Hematopoietic multipotent progenitor cell treated with erythropoietin and hydrocortisone succinate and interleukin-3 and kit ligand, for 8 days (in vitro differentiated cells): ENCODE results near the gene ANKRD49.

ENCODE experiments used
- DNase-seq: peaks from one replicate; pipeline ENCODE4 v3.0.0-alpha.2; 2015

The ANKRD49 gene

DNA sequence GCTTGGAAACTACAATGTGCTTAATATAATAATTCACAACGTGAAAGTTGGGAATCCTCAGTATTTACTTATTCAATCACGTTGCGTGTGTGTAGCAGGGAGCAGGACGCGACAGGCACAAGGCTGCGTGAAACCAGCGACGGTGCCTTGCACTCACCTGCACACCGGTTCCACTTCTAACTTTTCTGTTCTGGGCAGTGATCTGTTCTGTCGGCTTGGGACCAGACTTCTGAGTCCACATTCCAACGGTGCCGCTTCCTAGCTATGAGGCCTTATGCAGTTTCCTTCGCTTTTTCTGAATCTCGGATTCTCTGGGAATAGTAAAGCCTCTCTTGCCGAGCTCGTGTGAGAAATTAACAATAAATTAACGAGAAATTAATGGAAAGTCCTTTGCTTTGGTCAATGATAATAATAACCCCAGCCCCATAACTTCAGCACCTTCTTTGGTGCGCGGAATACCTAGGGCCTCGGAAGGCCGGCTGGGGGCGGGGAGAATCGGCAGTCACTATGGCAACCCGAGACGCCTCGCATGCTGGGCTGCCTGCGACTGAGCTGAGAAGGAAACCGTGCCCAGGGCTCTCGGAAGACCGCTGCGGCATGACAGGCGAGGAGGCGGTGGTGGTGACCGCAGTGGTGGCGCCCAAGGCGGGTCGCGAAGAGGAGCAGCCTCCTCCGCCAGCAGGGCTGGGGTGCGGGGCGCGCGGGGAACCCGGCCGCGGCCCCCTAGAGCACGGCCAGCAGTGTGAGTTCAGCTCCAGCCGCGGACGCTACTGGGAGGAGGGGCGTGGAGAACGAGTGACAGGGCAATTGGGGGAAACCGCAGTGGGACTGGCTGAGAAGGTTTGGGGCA, 18.4 kb downstream of the ANKRD49 start, which contains the start of gene C11orf97:
Gene C11orf97 (plus strand): TSS at position 530 of the 850 bp plus-strand sequence. CDS start 68 bp downstream, at position 598.
- peak; percentile 33 for DNase-seq

DNA sequence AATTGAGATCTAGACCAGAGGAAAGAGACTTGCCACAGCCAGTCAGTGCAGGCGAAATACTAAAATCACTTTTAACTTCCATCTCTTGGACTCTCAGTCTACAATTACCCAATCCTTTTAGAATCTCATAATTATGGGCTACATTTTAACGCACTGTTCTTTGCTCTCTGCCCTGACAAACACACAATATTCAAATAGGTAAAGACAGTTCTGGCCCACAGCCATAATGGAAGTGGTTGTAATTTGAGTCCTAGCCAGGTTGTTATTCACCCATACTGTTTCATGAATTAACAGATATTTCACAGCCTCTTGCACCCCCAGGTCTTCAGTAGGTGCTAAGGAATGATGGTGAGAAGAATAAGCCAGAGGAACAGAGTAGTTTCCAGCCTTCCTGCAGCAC, 19.3 kb downstream of the ANKRD49 start:
- no peak for DNase-seq

DNA sequence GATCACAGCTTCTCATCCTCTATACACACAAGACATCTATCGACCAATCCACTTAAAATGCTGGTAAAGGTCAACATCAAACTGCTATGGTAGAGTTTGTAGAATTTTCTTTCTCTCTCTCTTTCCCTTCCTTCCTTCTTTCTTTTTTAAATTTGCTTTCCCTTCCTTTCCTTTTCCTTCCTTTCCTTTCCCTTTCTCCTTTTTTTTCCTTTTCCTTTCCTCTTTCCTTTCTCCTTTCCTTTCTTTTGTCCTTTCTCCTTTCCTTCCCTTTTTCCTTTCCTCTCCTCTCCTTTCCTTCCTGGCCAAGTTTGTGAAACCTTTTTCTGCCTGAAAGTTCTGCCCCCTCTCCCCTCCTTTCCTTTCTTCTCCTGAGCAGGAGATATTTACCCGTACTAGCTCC, 21.6 kb downstream of the ANKRD49 start:
- DNase-seq, result no peak

DNA sequence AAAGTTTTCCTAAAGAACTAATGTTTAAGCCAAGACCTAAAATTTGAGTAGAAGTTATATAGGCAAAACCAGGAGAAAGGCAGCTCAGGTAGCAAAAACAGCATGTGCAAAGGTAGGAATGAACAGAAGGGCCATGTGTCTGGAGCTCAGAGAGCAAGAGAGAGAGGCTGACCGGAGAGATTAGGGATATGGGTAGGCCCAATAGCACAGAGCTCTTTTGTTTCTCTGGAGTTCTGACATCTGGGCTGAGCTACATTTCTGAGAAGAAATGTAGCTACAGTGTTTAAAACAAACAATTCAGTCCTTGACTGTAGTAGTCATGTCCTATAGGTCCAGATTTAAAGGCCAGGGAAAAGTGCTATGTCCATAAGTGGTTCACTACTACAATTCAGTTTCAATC, 22.9 kb downstream of the ANKRD49 start:
- no peak for DNase-seq

DNA sequence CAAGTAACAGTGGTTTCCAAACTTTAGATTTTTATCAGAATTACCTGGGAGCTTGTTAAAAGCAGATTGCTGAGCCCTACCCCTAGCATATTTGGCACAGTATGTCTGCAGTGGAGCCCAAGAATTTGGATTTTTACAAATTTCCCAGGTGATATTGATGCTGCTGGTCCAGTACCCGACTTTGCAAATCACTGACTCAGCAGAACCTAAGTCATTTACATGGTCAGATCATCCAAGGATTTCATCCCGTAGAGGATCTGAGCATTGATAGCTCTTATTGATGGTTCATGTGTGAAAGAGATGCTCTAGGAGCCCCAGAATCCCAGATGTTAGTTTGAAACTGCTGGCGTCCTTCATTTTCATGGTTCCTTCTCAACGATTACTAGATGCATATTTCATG, 24.5 kb downstream of the ANKRD49 start:
- DNase-seq, result no peak

DNA sequence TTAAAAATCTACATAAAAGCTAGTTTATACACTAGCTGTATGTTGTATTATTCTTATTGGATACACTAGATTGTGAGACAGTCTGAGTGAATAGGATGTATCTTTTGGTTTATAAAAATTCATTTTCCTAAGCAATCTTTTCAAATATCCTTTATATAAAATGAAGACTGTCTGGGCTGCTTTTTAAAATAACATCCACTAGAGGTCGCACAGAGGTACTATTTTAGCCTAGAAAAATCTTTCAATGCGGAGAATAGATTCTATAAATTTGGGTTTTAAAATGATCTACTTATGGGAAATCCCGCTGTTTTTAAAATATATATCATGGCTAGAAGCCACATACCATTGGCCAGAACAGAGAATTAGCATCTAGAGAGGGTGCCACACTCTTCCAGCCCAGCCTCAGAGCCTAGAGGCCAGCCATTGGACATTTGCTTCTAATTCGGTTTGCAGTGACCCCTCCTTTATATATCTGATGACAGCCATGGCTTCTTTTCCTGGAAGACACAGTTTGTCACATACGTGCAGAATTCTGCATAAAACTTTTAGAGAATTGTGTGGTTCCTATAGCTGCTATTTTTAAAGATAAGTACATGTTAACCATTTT, 25.8 kb downstream of the ANKRD49 start:
- peak; percentile 46 for DNase-seq

DNA sequence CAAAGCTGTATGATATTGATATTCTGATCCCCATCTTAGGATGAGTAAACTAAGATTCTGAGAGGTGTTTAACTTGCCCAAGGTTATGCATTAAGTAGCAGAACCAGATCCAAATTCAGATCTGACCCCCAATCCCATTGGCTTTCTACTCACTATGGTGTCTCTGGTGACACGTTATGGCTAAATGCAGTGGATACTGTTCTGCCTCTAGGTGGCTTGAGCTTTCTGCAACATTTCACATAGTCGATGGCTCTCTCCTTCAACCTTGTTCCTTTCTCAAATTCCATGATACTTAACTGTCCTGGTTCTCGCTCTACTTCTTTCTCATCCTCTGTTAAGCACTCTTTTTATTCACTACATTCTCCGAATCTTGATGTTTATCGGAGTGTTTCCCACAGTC, 27.9 kb downstream of the ANKRD49 start:
- peak; percentile 25 for DNase-seq

DNA sequence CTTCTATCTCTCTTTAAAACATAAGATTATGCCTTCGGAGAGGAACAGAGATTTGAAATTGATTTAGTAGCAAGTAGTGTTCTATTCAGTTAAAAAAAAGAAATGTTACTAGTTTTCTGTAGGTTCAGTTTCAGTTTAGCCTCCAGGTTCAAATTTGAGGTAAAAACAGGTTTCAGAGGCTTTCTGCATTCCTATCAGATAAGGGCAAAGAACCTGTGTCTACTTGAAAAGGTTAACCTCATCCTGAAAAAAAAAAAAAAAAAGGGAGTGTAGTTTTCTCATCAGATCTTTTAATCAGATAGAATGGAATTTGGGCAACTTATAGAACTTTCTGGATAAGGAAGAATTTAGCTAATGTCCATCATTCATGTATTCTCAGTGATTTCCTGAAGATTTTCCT, 30.6 kb downstream of the ANKRD49 start:
- no peak for DNase-seq

DNA sequence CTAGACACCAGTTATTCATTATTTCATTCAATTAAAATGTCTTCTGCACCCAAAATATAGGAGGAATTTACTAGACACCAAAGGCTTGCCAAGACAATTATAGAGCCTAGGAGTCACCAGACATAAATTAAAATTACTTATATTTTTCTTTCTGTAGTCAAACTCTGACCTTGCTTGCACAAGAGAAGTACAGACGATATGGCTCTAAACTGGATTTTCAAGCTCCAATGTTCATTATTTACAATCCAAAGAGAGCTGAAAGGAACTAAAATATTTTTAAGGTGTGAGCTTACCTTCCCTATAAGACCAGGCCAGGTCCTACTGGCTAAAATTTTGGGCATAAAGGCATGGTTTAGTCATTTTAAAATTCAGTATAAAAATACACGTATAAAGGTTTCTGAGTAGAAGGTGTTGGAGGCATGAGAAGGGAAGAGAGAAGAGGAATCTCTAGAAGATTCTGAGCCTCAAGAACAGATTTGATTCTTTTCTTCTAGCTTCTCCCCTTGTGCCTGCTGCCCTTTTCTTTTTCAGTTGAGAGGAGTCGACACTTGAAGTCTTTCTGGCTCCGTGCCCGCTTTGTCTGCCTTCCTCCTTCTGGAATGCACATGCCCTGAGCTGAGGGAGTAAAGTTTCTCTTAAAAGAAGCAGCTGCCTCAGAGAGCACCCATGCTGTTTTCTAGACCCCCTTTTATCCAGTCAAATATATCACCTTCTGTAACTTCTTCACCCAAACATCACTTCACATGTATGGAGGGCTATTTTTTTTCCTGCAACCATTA, 32.0 kb downstream of the ANKRD49 start:
- peak; percentile 34 for DNase-seq

DNA sequence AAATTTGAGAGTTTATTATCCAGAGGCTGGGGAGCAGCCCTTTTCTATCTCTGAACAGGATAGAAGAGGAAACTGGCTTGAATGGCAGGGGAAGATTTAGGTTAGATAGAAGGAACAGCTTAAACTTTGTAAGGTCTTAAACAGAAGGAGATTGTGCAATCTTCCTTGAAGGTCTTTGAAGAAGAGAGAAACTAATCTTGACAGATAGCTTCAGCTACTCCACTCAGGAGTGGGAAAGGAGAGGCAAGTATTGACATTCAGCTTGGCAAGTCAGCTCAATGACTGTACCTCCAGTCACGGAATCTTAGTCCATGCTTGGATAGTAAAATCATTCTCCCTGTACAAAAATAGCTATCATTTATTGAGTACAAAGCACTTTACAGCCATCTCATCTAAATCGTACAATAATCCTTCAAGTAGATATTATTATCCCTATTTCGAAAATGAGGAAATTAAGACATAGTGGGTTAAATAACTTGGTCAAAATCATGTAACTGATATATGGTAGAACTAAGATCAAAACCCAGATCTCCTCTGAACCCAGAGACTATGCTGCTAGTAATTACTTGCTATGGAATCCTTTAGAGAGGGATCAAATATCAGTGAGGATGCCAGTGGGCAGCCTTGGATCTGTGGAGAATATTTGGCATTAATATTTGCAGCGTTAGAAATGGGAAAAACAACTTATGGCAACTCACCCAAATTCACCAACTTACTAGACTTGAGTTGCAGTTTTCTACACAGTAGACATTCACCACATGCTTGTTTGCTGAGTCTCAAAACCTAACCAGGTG, 33.1 kb downstream of the ANKRD49 start:
- DNase-seq, result no peak

DNA sequence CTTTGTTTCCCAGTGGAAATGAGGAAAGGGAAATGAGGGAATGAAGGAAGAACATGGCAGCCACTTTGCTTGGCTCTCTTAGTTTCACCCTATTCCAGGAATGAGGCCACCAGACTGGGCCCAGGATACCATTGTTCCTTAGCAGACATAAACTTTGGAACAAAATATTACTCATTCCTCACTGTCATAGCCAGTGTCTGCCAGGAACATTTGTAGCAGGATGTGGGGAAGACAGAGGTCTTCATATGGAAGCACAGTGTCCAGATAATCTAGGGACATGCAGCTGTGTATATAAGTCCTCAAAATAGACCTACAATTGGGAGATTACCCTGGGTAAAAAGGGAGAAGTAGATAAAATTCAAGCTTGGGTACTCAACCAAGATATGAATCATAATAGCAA, 34.8 kb downstream of the ANKRD49 start:
- DNase-seq, result no peak

DNA sequence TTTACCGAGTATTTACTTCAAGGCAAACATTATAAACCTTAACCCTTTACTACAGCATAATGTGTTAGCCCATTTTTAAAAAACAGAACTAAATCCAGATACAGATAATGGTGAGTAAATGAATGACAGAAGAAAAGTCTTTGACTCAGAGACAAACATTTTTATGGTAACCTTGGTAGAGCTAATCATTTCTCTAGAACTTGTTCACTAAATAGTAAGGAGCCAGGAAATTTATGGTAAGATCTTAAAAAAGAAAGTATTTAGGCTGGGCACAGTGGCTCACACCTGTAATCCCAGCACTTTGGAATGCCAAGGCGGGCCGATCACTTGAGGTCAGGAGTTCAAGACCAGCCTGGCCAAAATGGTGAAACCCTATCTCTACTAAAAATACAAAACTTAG, 38.4 kb downstream of the ANKRD49 start:
- DNase-seq, result no peak

DNA sequence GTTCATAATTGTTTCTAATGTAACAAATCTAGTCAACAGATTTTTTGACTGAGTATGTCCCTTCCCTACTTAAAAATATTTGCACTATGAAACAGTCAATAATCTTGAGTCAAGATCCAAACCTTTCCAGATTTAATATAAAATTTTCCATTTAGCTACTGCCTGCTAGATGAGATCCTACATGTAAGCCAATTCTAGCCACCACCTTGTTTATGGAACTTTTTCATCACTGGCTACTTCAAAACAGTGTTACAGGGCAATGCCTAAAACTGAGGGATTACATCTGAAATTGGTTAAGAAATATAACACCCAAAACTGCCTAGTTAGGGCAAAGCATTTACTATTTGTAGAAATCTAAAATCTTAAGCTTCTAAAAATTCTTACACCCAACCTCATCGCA, 39.4 kb downstream of the ANKRD49 start:
- no peak for DNase-seq

DNA sequence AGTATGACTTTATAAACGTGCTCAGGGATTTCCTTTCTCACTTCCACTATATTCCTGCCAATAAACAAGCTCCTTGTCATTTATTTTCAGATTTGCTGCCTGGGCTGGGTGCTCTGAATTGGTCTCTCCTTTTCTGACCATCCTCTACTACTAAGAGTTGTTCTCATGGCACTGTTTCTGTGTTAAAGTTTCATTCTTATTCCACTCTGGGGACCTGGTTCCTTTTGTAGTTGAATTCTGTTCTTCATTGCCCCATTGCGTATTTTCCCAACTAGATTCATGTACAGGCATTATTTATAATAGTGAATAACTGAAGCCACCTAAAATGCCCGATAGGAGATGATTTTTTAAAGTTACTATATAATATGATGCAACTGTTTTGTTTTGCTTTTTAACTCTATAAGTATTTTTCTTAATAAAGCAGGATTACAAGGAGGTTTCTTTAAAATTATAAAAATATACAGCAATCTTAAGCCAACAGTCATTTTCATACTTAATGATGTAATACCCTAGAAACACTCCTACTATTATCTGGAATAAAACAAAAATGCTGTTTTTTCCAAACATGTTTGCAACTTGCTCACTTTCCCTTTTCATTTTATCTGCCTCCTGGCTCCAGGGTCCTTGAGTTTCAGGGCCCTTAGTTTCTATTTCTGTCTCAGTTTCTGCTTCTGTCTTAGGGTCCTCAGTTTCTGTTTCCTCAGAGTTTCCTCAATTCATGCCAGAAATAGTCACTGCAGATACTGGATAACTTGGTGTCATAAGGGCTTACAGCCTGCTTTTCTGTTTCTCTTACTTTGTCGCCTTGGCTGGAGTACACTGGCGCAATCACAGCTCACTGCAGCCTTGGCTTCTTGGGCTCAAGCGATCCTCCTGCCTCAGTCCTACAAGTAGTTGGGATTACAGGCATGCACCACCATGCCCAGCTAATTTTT, 40.2 kb downstream of the ANKRD49 start:
- no peak for DNase-seq

DNA sequence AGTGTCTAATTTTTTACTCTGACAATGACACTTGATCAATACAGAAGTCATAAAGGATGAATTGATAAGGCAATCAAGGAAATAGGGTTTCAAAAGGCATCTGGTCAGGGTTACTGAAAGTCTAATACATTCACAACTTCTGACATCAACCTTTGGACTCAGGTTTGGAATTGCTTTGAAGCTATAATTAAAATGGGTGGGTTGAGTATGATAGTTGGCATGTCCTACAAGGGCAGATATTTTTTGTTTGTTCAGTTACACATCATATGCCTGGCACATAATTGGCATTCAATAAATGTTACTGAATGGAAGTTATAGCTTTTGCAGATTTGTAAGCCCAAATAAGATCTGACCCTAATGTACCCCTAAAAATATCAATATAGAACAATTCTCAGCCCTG, 42.6 kb downstream of the ANKRD49 start:
- DNase-seq, result no peak

DNA sequence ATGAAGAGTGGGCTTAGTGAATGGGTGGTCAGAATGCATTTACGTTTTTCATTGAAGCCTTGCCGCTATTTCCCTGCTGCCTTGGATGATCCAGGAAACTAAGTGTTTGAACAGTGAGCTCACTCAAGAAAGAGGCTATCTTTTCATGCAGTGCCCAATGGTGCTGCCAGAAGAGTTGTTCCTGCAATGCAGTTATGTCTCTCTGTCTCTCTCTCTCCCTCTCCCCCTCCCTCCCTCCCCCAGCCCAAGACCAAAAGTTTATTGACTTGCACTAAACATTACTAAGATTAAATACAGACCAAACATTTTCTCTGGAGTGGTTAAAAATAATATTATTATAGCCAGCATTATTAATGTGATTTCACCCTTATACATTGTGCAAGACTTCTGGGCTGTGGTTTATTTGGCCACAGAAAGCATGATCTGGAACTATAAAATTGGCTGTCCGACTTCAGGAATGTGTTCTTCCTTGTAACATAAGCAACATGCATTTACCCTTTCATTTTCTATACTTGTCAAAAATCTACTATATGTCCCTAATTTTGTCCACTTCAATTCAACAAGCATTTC, 43.3 kb downstream of the ANKRD49 start:
- DNase-seq, result no peak

DNA sequence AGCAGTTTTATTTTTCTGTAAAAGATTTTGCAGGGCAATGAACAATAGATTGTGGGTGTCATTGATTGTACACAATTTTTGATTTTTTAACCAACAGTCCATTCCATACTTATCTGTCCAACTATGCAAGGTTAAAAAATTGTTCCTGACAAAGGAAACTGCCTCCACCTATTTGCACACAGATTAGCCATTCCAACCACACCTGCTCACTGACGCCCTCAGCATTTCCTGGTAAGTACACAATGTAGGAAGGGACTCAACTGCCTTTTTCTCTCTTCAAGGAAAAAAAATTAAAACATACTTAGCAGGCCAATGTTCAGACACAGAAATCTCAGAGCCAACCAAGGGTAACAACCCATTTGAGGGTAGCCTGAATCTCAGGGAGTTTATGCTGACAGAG, 45.6 kb downstream of the ANKRD49 start:
- DNase-seq, result no peak

DNA sequence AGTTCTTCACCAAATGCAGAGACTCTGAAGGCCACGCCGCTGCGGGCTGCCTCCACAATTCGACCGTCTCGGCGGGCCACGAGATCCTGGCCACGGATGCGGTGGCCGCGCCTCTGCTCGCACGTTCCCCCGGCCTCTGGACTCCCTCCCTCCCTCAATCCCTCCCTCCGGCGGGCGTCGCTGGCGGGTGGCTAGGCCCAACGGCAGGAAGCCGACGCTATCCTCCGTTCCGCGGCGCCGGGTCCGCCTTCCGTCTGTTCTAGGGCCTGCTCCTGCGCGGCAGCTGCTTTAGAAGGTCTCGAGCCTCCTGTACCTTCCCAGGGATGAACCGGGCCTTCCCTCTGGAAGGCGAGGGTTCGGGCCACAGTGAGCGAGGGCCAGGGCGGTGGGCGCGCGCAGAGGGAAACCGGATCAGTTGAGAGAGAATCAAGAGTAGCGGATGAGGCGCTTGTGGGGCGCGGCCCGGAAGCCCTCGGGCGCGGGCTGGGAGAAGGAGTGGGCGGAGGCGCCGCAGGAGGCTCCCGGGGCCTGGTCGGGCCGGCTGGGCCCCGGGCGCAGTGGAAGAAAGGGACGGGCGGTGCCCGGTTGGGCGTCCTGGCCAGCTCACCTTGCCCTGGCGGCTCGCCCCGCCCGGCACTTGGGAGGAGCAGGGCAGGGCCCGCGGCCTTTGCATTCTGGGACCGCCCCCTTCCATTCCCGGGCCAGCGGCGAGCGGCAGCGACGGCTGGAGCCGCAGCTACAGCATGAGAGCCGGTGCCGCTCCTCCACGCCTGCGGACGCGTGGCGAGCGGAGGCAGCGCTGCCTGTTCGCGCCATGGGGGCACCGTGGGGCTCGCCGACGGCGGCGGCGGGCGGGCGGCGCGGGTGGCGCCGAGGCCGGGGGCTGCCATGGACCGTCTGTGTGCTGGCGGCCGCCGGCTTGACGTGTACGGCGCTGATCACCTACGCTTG, 50.2 kb downstream of the ANKRD49 start, which contains the start of gene FUT4:
Gene FUT4 (plus strand): TSS at position 227 of the 951 bp plus-strand sequence. CDS start 213 bp downstream, at position 440.
- peak; percentile 72 for DNase-seq

DNA sequence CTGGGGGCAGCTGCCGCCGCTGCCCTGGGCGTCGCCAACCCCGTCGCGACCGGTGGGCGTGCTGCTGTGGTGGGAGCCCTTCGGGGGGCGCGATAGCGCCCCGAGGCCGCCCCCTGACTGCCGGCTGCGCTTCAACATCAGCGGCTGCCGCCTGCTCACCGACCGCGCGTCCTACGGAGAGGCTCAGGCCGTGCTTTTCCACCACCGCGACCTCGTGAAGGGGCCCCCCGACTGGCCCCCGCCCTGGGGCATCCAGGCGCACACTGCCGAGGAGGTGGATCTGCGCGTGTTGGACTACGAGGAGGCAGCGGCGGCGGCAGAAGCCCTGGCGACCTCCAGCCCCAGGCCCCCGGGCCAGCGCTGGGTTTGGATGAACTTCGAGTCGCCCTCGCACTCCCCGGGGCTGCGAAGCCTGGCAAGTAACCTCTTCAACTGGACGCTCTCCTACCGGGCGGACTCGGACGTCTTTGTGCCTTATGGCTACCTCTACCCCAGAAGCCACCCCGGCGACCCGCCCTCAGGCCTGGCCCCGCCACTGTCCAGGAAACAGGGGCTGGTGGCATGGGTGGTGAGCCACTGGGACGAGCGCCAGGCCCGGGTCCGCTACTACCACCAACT, 51.0 kb downstream of the ANKRD49 start:
- no peak for DNase-seq
